Hematopoietic multipotent progenitor cell treated with erythropoietin and hydrocortisone succinate and interleukin-3 and kit ligand, for 15 days (in vitro differentiated cells): ENCODE data around the gene CYBC1.

ENCODE experiments used
- DNase-seq: peaks from one replicate; pipeline ENCODE4 v3.0.0-alpha.2; 2015; ENCODE audit warnings: low spot score

Gene CYBC1

DNA sequence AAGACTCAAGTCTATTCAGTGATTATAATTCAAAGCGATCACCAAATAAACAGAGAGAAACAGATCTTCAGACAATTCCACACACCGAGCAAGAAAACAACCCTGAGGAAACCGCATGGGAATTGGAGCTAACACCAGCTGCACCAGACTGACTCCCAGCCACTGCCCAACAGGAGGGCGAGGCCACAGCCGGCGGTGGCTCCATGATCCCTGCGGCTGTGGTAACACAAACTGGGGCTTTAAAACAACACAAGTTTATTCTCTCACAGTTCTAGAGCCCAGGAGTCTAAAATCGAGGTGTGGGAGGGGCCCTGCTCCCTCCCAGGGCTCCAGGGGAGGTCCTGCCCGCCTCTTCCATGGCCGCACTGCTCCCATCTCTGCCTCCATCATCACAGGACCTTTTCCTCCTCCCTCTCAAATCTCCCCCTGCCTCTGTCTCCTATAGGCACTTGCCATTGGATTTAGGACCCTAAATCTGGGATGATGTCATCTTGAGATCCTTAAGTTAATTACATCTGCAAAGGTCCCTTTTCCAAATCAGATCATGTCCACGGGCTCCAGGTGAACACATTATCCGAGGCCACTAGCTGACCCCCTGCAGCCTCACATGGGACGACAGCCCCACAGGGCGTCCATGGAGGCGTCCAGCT, 42.1 kb downstream of the CYBC1 start:
- DNase-seq: no peak

DNA sequence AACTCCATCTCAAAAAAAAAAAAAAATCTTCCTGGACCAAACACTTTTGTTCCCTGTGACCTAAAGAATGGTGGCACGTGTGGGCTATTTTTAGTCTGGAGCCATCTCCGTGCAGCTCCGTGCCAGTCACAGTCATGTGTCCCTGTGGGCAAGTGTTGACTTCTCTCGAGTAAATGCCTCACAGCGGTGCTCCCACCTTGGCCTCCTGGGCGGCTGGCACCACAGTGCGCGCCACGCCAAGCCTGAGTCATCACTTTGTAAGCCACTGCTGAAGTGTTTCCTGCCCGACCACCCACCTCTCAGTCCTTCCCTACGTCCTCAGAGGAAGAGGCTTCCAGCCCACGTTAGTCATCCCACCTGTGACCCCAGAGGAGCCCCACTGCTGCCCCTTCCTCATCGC, 43.3 kb downstream of the CYBC1 start:
- DNase-seq: no peak

DNA sequence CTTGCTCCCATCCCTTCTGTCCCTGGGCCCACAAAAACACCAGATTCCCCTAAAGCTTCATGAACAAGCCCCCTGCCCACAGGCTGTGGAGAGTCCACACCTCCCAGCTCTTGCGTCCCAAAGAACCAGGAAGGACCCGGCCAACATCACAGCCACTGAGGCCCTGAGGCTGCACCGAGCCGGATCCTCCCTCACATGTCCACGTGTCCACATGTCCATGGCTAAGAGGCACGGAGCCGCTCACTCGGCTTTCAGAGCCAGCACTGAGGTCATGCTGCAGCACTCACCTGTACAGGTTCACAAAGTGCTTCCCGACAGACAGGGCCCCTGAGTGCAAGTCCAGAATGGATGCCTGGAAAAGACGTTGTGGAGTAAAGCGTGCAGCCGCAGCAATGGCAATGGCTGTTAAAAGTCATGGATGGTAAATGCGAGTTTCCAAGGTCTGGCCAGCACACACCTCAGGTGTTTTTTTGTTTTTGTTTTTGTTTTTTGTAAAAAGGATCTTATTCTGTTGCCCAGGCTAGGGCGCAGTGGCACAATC, 44.4 kb downstream of the CYBC1 start:
- DNase-seq: no peak

DNA sequence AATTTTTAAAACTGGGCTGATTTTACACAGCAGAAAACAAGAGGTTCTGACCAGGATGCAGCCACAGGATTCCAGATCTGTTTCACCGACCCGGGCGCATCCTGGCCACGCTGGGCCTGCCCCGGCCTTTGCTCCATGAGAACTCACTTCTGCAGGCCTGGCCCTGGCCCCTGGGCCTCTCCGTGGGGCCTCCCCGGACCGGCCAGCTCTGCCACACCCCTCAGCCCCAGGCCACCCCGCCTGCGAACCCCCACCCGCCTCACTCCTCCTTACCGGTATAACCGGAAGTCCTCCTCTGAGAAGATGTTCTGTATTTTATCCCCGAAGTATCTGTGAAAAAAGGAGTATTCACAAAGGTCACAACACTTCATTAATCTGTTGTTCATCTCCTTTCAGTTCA, 45.5 kb downstream of the CYBC1 start:
- no peak for DNase-seq

DNA sequence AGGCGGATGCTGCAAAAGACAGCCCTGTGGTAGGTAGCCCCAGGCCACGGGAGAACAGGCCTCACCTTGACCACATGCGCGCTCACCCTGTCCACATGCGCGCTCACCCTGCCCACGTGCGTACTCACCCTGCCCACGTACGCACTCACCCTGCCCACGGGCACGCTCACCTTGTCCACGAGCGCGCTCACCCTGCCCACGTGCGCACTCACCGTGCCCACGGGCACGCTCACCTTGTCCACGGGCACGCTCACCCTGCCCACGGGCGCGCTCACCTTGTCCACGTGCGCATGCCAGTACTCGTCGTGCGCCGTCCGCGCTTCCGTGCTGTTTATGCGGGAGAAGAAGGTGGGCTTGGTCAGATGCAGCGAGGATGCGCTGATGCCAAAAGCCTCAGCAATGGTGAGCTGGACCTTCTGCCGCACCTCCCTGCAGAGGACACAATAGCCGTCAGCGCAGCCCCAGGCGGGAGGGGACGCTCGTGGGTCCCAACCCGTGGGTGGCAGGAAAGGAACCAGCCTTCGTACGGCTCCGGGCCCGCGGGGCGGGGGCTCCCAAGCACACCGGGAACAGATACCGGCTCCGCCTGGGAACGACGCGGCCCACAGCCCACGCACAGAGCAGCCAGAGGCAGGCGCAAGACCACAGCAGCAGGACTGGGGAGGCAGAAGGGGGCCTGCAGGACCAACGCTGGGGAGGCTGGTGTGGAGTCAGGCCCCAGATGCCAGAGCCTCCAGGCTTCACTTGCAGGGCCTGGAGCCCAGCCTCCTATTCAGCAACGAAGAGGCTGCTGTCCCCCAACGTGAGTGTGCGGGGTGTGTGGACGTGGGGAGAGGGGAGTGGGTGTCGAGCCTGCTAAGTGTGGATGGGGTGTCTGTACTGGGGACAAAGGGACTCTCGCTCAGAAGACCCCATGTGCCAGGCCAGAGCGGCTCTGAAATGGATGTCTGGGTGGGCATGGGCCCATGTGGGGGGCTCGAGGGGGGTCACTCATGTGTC, 46.6 kb downstream of the CYBC1 start:
- DNase-seq: no peak

DNA sequence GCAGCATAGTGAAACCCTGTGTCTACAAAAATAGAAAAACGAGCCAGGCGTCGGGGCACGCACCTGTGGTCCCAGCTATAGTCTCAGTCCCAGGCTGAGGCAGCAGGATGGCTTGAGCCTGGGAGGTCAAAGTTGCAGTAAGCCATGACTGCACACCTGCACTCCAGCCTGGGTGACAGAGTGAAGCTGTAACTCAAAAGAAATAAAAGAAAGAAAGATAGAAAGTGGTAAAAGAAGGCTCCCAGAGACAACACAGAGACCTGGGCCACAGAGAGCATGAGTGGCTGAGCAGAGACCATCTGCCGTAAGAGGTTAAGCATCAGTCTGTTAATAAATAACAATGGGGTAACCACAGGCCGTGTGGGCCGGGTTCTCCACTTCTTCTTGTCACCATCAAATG, 47.7 kb downstream of the CYBC1 start:
- no peak for DNase-seq

DNA sequence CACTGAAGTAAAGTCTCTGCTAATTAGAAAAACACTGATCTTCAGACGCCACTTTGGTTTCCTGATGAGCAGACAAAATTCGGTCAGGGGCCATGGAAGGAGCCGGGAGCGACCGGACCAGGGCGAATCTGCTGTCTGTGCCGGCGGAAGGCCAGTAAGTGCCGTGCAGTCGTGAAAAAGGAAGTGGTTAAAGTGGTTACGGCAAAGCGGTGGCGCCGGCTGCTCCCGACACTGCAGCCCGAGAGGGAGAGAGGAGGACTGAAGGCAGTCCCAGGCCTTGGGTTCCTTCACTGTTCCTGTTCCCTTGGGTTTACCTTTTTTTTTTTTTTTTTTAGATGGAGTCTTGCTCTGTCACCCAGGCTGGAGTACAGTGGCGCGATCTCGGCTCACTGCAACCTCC, 49.7 kb downstream of the CYBC1 start:
- DNase-seq: no peak

DNA sequence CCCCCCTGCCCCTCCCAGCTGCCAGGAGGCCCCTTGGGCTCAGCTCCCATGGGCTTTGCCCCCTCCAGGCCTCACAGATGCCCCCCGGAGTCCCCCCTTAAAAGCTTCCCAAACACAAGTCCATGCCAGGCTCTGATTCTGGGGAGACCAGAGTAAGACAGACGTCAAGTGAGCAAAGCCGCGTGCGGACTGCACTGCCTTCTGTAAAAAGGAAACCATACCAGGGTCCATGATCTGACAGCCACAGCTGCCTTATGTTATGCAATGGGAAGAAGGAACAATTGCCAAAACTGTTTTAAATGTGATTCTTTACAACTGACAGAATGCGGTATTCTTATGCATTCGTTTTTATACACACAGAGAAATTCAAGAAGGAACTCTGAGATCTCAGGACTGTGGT, 50.3 kb downstream of the CYBC1 start:
- no peak for DNase-seq

DNA sequence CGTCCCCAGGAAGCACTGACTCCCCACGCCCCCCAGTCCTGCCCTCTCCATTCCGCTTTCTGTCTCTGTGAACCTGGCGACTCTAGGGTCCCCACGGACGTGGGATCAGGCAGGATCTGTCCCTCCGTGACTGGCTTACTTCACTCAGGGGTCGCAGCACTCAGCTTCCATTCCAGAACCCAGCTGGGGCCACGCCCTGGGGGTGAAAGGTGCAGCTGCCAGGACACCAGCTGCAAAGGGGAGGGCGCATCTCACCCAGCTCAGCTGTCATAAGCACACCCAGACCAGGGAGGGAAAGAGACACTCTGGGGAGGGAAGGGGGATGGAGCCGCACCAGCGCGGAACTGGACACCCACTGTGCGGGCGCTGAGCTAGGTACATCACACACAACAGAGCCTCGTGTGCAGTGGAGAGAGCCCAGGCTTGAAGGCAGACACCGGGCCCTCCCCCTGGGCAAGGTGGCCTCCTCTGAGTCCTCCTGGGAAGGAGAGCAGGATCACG, 50.9 kb downstream of the CYBC1 start:
- DNase-seq: no peak

DNA sequence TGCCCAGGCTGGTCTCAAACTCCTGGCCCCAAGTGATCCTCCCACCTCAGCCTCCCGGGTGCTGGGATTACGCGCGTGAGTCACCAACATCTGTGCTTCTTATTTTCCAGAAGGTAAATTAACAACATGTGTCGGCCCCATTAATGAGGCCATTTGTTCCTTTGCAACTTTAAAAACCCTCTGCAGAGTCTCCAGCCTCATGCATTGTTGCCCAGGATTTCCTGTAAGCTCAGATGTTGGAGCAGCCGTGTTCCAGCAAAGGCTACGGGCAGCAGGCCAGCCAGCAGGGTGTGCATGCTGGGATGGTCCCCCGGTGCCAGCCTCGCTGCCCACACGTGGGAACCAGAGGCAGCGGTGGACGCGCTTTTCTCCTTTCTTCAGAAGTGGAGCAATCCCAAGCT, 51.5 kb downstream of the CYBC1 start:
- DNase-seq: no peak

DNA sequence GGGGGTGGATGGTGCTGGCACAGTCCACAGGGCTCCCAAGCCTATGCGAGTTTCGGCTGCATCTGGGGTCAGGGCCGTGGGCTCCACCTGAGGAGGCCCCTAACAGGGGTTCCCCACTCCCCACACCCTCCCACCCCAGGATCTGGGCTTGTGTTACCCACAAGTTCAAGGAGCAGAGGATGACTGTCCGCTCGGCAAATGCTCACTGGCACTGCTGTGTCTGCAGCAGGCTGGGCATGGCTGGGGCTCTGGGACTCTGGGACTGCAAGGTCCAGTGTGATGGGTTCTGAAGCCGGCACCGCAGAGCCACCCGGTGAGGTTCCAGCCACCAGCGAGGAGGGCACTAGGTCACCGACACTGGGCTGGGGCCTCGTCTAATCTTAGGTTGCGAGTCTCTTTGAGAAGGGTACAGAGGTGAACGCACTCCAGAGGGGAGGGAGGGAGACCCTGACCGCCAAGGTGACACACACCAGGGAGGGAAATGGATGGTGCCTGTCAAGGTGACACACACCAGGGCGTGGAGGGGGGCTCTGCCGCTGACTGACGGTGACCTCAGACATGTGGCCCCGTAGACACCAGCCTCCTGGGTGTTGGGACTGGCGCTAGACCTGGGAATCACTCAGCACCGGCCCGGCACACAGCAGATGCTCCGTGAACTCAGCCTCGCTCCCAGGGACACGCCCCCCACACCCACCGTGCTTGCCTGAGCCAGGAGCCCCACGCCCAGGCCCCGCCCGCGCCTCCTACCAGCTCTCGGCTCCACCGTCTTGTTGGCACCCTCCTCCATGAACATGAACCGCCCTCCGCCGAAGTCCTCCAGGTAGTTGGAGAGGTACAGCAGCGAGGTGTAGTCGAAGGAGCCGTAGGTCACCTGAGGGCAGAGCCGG, 52.9 kb downstream of the CYBC1 start:
- DNase-seq: peak; percentile 38

DNA sequence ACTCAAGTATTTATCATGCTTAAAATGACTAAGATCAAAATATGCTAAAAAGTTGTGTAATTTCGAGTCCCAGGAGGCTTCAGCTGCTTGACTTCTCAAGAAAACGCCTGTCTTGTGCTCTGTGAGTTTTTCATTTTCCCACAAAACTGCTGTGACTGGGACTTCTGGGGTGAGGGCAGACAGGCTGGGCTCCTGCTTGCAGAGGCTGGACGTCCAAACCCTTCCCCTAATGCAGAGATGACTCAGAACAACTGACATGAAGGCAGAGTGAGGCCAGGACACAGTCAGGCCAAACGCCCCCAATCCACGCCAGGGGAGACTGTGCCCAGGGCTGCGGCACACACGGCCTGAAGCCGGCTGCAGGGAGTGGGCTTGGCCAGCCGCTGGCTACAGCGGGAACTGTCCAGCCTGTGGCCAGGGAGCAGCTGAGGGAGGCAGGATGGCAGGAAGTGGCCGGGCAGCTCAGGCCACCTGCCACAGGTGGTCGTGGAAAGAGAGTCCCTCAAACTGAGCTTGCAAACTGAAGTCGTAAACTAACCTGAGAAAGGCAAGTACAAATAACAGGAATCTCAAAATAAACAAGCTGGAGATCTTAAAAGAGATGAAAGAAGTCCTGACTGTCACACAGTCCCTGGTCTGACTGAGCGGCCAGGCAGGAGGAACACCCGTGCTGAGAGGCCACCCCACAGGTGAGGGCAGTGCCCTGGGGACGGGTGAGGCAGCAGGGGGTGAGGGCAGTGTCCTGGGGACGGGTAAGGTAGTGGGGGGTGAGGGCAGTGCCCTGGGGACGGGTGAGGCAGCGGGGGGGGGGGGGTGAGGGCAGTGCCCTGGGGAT, 53.7 kb downstream of the CYBC1 start:
- DNase-seq: no peak

DNA sequence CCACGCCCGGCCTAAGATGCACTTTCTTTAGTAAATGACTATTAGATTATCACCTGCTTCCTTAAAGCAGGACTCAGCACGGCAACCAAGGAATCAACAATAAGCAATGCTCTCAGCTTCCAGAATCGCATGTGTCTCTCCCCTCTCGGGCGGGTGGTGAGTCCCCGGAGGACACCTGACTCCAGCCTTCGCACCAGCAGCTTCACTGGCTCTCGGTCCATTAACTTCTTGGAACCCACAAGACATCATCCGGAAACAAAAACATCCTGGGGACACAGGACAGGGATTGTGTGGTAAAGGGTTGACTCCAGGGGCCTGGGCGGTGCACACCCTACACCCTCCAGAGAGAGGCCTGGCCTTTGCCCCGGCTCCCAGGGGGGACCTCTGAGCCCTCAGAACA, 56.3 kb downstream of the CYBC1 start:
- no peak for DNase-seq

DNA sequence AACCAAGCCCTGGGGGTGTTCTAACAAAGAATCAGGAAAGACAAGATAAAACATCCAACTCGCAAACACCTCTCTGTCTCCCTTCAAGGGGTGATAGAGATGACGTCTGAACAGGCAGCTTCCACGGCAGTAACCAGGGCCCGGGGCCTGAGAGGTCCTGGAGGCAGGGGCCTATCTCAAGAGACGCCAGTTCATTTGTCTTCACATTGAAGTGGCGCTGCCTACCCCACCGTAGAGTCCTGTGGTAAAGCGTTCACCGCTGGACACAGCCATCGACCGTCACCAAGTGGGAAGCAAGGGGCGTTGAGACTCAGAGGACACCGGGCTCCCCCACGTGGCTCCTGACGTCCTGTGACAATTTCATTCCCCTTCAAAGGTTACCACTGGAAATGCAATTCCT, 57.6 kb downstream of the CYBC1 start:
- DNase-seq: no peak
